Brain microvascular endothelial cell (primary cell): Measurements from ENCODE around the gene CBX5.

ENCODE experiments used
- DNase-seq: peaks from one replicate; pipeline ENCODE4 v3.0.0-alpha.2; 2020
- H3K27ac ChIP-seq: fragments of 250-450 bp; sonication (Bioruptor Pico); 2 replicates; pipeline ENCODE4 v1.5.1; 2020; ENCODE audit warnings: mild to moderate bottlenecking, moderate library complexity
- H3K27me3 ChIP-seq: fragments of 250-450 bp; sonication (Bioruptor Pico); replicated peaks from 2 replicates; pipeline ENCODE4 v1.5.1; 2020; ENCODE audit warnings: mild to moderate bottlenecking
- H3K36me3 ChIP-seq: fragments of 250-450 bp; sonication (Bioruptor Pico); replicated peaks from 2 replicates; pipeline ENCODE4 v1.5.1; 2020; ENCODE audit warnings: mild to moderate bottlenecking
- H3K4me3 ChIP-seq: 2 replicates; pipeline ENCODE4 v1.5.1; 2011; ENCODE audit warnings: low read depth, mild to moderate bottlenecking, control low read depth, low read length, moderate library complexity
- in situ Hi-C: cut with HindIII; loops from 2 replicates; pipeline ENCODE4 v1.10.0; 2017; ENCODE audit warnings: low sequenced_read_pairs, low pct_ligation_motif_present
- TF ChIP-seq, protein P1 (sequence below): IDR thresholded peaks from 2 replicates; pipeline ENCODE4 v1.5.1; 2011; ENCODE audit warnings: low read depth, mild to moderate bottlenecking, moderate library complexity, low read length, control low read depth, inconsistent platforms; ENCODE audit errors: missing control alignments

The CBX5 gene

DNA sequence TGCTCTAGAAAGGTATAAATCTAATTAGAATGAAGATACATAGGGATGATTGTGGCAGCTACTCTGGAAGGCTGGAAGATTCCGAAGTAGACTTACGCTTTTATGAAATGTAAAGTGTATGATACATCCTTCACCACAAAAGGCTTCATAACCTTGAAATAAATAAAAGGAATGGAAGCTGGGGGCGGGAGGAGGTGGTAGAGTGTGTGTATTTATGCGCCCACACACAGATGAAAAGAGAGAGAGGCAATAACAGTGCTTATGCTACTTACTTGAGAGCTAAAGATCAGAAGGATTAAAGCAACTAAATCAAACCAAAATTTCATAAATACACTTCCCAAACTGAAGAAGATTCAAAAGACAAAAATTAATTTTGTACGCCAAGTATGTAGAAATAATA, 30.4 kb downstream of the CBX5 start:
- Histone ChIP-seq H3K4me3 (no peak overlapping the region), H3K27ac (no peak overlapping the region), H3K27me3 (no peaks in the 10 kb centered on the region), H3K36me3 (peaks cover 14% of the 10 kb centered on the region)
- no peak for DNase-seq
- TF ChIP-seq, protein P1, sequence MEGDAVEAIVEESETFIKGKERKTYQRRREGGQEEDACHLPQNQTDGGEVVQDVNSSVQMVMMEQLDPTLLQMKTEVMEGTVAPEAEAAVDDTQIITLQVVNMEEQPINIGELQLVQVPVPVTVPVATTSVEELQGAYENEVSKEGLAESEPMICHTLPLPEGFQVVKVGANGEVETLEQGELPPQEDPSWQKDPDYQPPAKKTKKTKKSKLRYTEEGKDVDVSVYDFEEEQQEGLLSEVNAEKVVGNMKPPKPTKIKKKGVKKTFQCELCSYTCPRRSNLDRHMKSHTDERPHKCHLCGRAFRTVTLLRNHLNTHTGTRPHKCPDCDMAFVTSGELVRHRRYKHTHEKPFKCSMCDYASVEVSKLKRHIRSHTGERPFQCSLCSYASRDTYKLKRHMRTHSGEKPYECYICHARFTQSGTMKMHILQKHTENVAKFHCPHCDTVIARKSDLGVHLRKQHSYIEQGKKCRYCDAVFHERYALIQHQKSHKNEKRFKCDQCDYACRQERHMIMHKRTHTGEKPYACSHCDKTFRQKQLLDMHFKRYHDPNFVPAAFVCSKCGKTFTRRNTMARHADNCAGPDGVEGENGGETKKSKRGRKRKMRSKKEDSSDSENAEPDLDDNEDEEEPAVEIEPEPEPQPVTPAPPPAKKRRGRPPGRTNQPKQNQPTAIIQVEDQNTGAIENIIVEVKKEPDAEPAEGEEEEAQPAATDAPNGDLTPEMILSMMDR = no peak
- in situ Hi-C loops = no loop called here

DNA sequence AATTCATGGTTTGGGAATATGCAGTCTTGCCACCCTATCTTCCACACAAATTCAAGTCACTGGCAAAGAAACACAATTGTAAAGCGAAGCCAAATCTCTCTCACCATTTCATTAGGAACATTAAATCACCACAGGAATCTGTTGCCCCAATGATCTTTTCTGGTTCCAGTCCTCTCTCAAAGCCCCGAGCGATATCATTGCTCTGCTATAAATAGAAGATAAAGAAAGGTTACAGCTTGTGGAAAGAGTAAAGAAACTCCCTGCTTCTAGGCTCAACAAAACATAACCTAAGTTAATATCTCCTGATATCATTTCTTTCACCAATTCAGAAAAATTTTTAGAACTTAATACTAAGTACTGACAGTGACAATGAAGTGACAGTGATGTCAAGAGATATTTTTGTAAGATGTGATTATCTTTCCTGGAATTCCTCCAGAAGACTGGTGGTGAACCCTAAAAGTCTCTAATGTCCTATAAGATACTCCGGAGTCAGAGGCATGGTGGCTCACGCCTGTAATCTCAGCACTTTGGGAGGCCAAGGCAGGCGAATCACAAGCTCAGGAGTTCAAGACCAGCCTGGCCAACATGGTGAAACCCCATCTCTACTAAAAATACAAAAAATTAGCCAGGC, 33.8 kb downstream of the CBX5 start:
- in situ Hi-C loops = no loop called here
- no peak for DNase-seq
- TF ChIP-seq, protein P1 = no peak
- peaks cover 25% of the 10 kb centered on the region for H3K36me3 ChIP-seq
- H3K27ac ChIP-seq = no peak overlapping the region
- H3K4me3 ChIP-seq = no peak overlapping the region
- H3K27me3 ChIP-seq = no peaks in the 10 kb centered on the region

DNA sequence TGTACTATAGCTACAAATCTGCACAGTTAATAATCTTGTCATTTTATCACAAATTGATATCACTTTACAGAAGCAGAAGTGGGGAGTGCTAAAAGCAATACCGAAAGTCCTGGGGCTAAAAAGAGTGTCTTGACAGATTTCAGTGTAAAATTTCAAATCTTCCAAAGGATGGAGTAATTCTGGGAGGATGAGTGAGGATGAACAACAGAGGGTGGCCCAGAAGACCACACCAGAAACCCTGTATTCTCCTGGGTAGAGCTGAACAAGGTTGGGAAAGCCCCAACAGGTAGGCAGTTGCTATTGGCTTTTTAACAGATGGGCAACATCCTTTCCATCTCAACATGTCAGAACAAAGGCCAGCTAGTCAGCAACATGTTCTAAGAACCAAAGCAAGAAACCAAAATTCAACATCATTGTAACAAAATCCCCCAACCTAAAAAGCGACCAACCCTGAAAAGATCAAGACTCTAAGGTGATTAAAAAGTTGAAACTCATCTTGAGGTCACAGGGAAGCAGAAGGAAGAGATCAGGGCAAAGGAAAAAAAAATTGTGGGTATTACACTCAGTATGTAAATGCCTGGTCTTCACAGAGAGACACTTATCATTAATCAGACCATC, 38.8 kb downstream of the CBX5 start:
- Histone ChIP-seq H3K4me3 (no peak overlapping the region), H3K36me3 (peaks cover 31% of the 10 kb centered on the region), H3K27ac (no peak overlapping the region), H3K27me3 (no peaks in the 10 kb centered on the region)
- TF ChIP-seq, protein P1 = no peak
- DNase-seq = no peak
- in situ Hi-C loops = no loop called here

DNA sequence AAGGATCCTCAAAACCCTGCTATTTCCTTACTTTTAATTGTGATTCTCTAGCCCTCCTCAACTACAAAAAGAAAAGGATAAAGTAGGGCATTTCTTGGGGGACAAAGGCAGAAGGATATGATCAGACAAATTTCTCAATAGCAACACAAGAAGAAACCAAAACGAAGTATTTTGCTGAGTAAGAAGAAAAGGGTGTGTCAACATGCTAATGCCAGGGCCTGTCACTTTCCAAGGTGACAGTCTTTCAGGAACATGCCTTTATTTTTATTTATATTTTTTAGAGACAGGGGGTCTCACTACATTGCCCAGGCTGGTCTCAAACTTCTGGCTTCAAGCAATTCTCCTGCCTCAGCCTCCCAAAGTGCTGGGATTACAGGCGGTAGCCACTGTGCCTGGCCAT, 39.8 kb downstream of the CBX5 start:
- no peaks in the 10 kb centered on the region for H3K27me3 ChIP-seq
- peaks cover 27% of the 10 kb centered on the region for H3K36me3 ChIP-seq
- in situ Hi-C loops = no loop called here
- H3K27ac ChIP-seq = no peak overlapping the region
- H3K4me3 ChIP-seq = no peak overlapping the region
- TF ChIP-seq, protein P1 = no peak
- no peak for DNase-seq

DNA sequence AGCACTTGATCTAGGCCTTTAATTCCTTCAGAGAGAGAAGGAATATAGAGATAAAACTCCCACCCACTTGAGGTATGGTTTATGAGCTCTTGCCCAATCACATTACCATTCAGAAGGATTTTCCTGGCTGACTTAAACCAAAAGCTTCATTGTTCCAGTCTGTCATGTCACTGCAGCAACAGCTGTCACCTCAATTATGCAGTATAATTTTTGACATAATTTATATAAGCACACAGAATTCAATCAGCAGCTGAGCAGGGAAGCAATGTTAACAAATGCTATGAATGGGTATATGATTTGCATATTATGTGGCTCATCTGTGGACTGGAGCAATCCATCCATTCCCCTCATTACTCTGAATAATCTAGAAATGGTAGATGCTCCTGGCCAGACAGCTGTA, 40.3 kb downstream of the CBX5 start:
- no peak for DNase-seq
- H3K4me3 ChIP-seq = no peak overlapping the region
- H3K36me3 ChIP-seq = peaks cover 24% of the 10 kb centered on the region
- in situ Hi-C loops = no loop called here
- H3K27ac ChIP-seq = no peak overlapping the region
- TF ChIP-seq, protein P1 = no peak
- H3K27me3 ChIP-seq = no peaks in the 10 kb centered on the region

DNA sequence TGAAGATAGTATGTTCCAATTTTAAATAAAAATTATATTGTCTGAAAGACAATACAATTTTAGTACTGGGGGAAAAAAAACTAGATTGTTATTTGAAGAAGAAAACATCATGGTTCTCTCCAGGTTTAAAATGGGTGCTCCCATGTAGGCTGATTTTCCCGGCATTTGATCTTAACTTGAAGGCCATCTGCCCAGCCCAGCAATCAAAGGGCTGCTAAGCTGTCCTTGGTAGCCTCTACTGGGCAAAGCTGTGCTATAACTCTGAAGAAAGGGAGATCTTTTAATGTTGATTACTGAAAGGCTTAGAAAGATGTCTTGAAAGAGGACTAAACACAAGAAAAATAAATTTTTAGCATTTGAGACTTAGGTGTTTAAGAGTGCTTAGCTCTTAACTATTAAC, 41.4 kb downstream of the CBX5 start:
- Histone ChIP-seq H3K27me3 (no peaks in the 10 kb centered on the region), H3K27ac (no peak overlapping the region), H3K36me3 (peaks cover 19% of the 10 kb centered on the region), H3K4me3 (no peak overlapping the region)
- in situ Hi-C loops = no loop called here
- no peak for DNase-seq
- TF ChIP-seq, protein P1 = no peak
